HL-60 (cell line): ENCODE measurements around the gene GCNT2.

Experiments used
- CTCF ChIP-seq: IDR thresholded peaks from one replicate; pipeline ENCODE4 v1.5.1; 2011; ENCODE audit warnings: low read length, control low read depth, inconsistent platforms; ENCODE audit not compliant: insufficient read depth
- POLR2AphosphoS5 ChIP-seq: IDR thresholded peaks from 2 replicates; pipeline ENCODE4 v1.6.1; 2012; ENCODE audit warnings: low read depth

GRCh38 chr6:10472634-10473033 lies 48.5 kb upstream of the GCNT2 start:
- TF ChIP-seq POLR2AphosphoS5 (no peak), CTCF (no peak)
